K562 (cell line): ENCODE data around the gene WFIKKN1. TPM values are rescaled to one million over a fixed set of nuclear protein-coding genes. Genes with fewer than 3 reads are reported as not detected.

Source experiments
- CHD4 ChIP-seq: fragments of 200-600 bp; sonication (generic); IDR thresholded peaks from 3 replicates; pipeline ENCODE4 v1.6.1; 2012; ENCODE audit warnings: low read depth, mild to moderate bottlenecking, mixed read lengths, low read length, inconsistent platforms; ENCODE audit not compliant: insufficient read depth, insufficient replicate concordance, poor library complexity, severe bottlenecking
- ELF2 ChIP-seq: fragments of 250-450 bp; sonication (Bioruptor Pico); IDR thresholded peaks from 2 replicates; pipeline ENCODE4 v1.5.0; 2021; ENCODE audit warnings: mild to moderate bottlenecking
- JUN ChIP-seq, 2 experiments: sonication (generic) in 1 of 2; formaldehyde crosslinking in 1 of 2; IDR thresholded peaks; 2 replicates each; pipeline versions ENCODE4 v1.6.1 to v1.8.0; 2012 to 2022; ENCODE audit warnings: borderline replicate concordance in 2 of 2, mild to moderate bottlenecking in 2 of 2, improper control_type of control experiment in 1 of 2, low read depth in 1 of 2, low read length in 1 of 2, missing genetic modification reagents in 1 of 2
- MCM2 ChIP-seq: fragments of 450-650 bp; IDR thresholded peaks from 2 replicates; pipeline ENCODE4 v1.6.1; 2017; ENCODE audit warnings: low read depth, mild to moderate bottlenecking
- NRF1 ChIP-seq, 2 experiments: fragments of 450-650 bp; IDR thresholded peaks in 1 of 2; conservative IDR thresholded peaks in 1 of 2; 2 replicates each; pipeline ENCODE4 v1.6.1; 2014; ENCODE audit warnings: mild to moderate bottlenecking in 2 of 2
- POLR2AphosphoS2 ChIP-seq: IDR thresholded peaks from 2 replicates; pipeline ENCODE4 v1.6.1; 2012; ENCODE audit warnings: low read length, improper control_type of control experiment
- RFX7 ChIP-seq: fragments of 250-450 bp; sonication (Bioruptor Pico); IDR thresholded peaks from 2 replicates; pipeline ENCODE4 v1.5.1; 2021; ENCODE audit warnings: mild to moderate bottlenecking
- SIRT6 ChIP-seq: IDR thresholded peaks from one replicate; pipeline ENCODE4 v1.6.1; 2012; ENCODE audit warnings: low read depth, mild to moderate bottlenecking, control low read depth, inconsistent platforms, low read length, moderate library complexity
- SP1 ChIP-seq: sonication (generic); formaldehyde crosslinking; IDR thresholded peaks from 2 replicates; pipeline ENCODE4 v1.8.1; 2022; ENCODE audit warnings: mild to moderate bottlenecking, missing genetic modification reagents
- ZNF124 ChIP-seq: sonication (generic); formaldehyde crosslinking; IDR thresholded peaks from 2 replicates; pipeline ENCODE4 v1.8.1; 2022; ENCODE audit warnings: missing genetic modification reagents
- ZNF184 ChIP-seq: sonication (generic); formaldehyde crosslinking; IDR thresholded peaks from 2 replicates; pipeline ENCODE4 v1.5.0; 2020; ENCODE audit warnings: missing genetic modification reagents
- ZNF217 ChIP-seq: sonication (generic); formaldehyde crosslinking; IDR thresholded peaks from 2 replicates; pipeline ENCODE4 v1.8.0; 2022; ENCODE audit warnings: mild to moderate bottlenecking, missing genetic modification reagents
- ZNF699 ChIP-seq: fragments of 250-450 bp; sonication (Bioruptor Pico); IDR thresholded peaks from 2 replicates; pipeline ENCODE4 v1.8.0; 2021; ENCODE audit warnings: mild to moderate bottlenecking, moderate library complexity; ENCODE audit not compliant: insufficient replicate concordance
- polyA plus RNA-seq, 8 experiments: library from polyadenylated mRNA; depleted of rRNA in 4 of 8; stranded (reverse) in 5 of 8; unstranded in 3 of 8; fragments of >200 nt; fragmentation: Nextera tagmentation in 2 of 8; fragmentation: Illumina TruSeq in 1 of 8; extraction: Ambion mirVana in 2 of 8; extraction: Trizol in 1 of 8; gene quantifications; 2 replicates each; pipeline versions ENCODE4 v1.2.1 to v1.2.3, GENCODE V29; 2011 to 2014; ENCODE audit warnings: inconsistent platforms in 1 of 8, missing spikeins in 1 of 8
- total RNA-seq, 7 experiments: library from RNA; depleted of rRNA in 6 of 7; stranded (reverse); fragments of >200 nt in 6 of 7; fragmentation: Illumina TruSeq in 2 of 7; extraction: Trizol in 2 of 7; gene quantifications; 2 replicates each; pipeline versions ENCODE4 v1.2.1 to v1.2.3, GENCODE V29; 2011 to 2021; ENCODE audit warnings: low replicate concordance in 1 of 7
- TF ChIP-seq, protein P1 (sequence below): sonication (generic); IDR thresholded peaks from 2 replicates; pipeline ENCODE4 v1.6.1; 2016
- TF ChIP-seq, protein P2 (sequence below), 2 experiments: fragments of 450-650 bp; IDR thresholded peaks; 2 replicates each; pipeline ENCODE4 v1.6.1; 2016; ENCODE audit warnings: mild to moderate bottlenecking in 2 of 2, borderline replicate concordance in 1 of 2, low read depth in 1 of 2, moderate library complexity in 1 of 2
- TF ChIP-seq, protein P3 (sequence below): sonication (generic); formaldehyde crosslinking; IDR thresholded peaks from 2 replicates; pipeline ENCODE4 v1.8.1; 2023; ENCODE audit warnings: mild to moderate bottlenecking, missing genetic modification reagents

WFIKKN1 gene
- total and polyA plus RNA-seq, 9 of the 15 experiments (the other 6 are each of a cell fraction or from before 2014, with no cell fraction given) = 0.14 to 1.1 (median 0.50) TPM; not detected in 4

DNA sequence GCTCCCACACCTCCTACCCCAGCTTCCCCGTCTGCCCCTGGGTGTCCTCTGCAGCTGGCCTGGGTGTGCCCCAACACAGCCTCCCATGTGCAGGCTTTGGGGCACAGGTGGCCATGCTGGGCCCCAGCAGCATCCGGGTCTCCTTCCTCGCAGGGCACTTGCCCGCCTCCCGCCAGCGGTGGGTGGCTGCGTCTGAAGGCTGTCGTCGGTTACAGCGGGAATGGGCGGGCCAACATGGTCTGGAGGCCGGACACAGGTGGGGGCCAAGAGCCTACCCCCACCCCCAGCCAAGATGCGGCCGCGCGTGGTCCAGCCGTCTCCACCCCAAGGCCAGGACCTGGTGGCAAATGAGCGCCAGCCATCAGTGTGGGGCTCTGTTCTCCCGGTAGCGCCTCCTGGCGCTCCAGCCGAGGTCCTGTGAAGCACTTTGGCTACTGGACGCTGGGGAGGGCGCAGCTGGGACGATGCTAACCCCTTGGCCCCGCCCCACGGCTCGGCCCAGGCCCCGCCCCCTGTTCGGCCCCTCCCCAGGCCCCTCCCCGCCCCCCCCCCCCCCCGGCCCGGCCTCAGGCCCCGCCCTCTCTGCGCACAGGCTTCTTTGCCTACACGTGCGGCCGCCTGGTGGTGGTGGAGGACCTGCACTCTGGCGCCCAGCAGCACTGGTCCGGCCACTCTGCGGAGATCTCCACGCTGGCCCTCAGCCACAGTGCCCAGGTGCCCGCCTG, 29.8 kb downstream of the WFIKKN1 start (continued):
- no peak for TF ChIP-seq MCM2
- TF ChIP-seq, protein P1, sequence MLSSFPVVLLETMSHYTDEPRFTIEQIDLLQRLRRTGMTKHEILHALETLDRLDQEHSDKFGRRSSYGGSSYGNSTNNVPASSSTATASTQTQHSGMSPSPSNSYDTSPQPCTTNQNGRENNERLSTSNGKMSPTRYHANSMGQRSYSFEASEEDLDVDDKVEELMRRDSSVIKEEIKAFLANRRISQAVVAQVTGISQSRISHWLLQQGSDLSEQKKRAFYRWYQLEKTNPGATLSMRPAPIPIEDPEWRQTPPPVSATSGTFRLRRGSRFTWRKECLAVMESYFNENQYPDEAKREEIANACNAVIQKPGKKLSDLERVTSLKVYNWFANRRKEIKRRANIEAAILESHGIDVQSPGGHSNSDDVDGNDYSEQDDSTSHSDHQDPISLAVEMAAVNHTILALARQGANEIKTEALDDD = no peak
- TF ChIP-seq, protein P2, sequence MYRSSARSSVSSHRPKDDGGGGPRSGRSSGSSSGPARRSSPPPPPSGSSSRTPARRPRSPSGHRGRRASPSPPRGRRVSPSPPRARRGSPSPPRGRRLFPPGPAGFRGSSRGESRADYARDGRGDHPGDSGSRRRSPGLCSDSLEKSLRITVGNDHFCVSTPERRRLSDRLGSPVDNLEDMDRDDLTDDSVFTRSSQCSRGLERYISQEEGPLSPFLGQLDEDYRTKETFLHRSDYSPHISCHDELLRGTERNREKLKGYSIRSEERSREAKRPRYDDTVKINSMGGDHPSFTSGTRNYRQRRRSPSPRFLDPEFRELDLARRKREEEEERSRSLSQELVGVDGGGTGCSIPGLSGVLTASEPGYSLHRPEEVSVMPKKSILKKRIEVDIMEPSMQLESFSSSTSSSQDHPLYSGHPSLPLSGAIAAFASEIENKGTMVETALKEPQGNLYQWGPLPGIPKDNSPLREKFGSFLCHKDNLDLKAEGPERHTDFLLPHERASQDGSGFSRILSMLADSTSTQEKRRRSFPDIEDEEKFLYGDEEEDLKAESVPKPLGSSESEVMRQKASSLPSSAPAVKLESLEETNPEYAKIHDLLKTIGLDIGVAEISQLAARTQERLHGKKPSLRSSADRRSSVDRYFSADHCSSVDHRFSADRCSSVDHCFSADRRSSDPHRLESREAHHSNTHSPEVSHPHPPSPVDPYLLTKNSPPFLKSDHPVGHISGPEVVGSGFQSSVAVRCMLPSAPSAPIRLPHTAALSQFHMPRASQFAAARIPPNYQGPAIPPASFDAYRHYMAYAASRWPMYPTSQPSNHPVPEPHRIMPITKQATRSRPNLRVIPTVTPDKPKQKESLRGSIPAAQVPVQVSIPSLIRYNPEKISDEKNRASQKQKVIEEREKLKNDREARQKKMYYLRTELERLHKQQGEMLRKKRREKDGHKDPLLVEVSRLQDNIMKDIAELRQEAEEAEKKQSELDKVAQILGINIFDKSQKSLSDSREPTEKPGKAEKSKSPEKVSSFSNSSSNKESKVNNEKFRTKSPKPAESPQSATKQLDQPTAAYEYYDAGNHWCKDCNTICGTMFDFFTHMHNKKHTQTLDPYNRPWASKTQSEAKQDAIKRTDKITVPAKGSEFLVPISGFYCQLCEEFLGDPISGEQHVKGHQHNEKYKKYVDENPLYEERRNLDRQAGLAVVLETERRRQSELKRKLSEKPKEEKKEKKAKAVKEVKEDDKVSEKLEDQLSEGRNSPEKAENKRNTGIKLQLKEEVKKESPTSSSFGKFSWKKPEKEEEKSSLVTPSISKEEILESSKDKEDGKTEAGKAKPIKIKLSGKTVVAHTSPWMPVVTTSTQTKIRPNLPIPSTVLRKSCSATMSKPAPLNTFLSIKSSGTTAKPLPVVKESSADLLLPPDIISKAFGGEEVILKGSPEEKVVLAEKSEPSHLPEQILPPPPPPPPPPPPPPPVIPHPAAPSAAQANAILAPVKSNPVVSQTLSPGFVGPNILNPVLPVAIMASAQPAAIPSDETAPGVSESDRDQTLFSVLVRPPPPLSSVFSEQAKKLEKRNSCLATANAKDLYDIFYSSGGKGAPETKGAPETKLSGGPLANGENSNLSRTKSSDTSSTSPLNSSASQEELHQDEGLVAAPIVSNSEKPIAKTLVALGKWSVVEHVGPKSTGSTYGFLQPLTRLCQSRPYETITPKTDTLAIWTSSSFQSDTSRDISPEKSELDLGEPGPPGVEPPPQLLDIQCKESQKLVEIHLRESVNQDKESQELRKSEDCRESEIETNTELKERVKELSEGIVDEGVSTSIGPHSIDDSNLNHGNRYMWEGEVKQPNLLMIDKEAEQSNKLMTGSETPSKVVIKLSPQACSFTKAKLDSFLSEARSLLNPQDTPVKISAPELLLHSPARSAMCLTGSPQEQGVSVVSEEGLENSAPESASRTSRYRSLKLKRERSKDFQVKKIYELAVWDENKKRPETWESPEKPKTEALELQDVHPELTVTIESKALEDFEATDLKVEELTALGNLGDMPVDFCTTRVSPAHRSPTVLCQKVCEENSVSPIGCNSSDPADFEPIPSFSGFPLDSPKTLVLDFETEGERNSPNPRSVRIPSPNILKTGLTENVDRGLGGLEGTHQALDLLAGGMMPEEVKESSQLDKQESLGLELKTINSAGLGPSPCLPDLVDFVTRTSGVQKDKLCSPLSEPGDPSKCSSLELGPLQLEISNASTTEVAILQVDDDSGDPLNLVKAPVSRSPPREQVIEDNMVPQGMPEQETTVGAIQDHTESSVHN (IDR thresholded peaks at IDR 0.05; ENCODE audit: borderline replicate concordance in 1 of 2, low read depth in 1 of 2) = no peak
- no peak for TF ChIP-seq ELF2
- no peak for TF ChIP-seq ZNF217
- peak; percentile 80 for TF ChIP-seq SP1 (CRISPR knock-in tag)
- TF ChIP-seq CHD4 = no peak
- TF ChIP-seq RFX7 (CRISPR knock-in tag) = no peak
- TF ChIP-seq SIRT6 = no peak
- TF ChIP-seq NRF1 (conservative IDR thresholded peaks at IDR 0.05 in 1 of 2, IDR thresholded peaks at IDR 0.05 in 1 of 2) = peak; percentile 15 to 26; a peak in 2 of 4 replicates
- TF ChIP-seq ZNF699 (CRISPR knock-in tag) = no peak
- no peak for TF ChIP-seq ZNF184 (CRISPR knock-in tag)
- TF ChIP-seq POLR2AphosphoS2 = no peak
- TF ChIP-seq ZNF124 (CRISPR knock-in tag) = no peak
- TF ChIP-seq, protein P3, sequence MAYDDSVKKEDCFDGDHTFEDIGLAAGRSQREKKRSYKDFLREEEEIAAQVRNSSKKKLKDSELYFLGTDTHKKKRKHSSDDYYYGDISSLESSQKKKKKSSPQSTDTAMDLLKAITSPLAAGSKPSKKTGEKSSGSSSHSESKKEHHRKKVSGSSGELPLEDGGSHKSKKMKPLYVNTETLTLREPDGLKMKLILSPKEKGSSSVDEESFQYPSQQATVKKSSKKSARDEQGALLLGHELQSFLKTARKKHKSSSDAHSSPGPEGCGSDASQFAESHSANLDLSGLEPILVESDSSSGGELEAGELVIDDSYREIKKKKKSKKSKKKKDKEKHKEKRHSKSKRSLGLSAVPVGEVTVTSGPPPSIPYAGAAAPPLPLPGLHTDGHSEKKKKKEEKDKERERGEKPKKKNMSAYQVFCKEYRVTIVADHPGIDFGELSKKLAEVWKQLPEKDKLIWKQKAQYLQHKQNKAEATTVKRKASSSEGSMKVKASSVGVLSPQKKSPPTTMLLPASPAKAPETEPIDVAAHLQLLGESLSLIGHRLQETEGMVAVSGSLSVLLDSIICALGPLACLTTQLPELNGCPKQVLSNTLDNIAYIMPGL (CRISPR knock-in tag) = no peak
- no peak; the same call in 1 of the 2 replicates for TF ChIP-seq JUN (IDR thresholded peaks at IDR 0.05; ENCODE audit: borderline replicate concordance, low read depth, low read length)
- no peak for TF ChIP-seq JUN (CRISPR knock-in tag; IDR thresholded peaks at IDR 0.05; ENCODE audit: borderline replicate concordance)
